ENCODE measurements around the gene DNAI4.

The DNAI4 gene

DNA sequence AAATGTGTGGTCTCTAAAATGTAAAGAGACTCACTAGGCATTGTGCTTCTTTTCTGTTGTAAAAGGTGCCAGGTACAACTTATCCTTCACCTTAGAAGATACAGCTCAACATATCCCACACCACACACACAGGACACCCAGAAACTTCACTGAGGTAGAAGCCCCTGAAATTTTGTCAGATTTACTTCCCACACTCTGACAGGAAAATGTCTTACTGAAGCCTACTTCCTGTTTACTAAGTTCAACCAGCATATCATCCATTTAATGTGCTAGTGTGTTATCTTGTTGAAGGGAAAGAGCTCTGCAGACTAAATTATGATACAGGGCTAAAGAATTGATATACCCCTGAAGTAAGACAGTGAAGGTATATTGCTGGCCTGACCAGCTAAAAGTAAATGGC lies 83.7 kb downstream of the DNAI4 start:
- TF ChIP-seq, protein P1, sequence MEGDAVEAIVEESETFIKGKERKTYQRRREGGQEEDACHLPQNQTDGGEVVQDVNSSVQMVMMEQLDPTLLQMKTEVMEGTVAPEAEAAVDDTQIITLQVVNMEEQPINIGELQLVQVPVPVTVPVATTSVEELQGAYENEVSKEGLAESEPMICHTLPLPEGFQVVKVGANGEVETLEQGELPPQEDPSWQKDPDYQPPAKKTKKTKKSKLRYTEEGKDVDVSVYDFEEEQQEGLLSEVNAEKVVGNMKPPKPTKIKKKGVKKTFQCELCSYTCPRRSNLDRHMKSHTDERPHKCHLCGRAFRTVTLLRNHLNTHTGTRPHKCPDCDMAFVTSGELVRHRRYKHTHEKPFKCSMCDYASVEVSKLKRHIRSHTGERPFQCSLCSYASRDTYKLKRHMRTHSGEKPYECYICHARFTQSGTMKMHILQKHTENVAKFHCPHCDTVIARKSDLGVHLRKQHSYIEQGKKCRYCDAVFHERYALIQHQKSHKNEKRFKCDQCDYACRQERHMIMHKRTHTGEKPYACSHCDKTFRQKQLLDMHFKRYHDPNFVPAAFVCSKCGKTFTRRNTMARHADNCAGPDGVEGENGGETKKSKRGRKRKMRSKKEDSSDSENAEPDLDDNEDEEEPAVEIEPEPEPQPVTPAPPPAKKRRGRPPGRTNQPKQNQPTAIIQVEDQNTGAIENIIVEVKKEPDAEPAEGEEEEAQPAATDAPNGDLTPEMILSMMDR (IDR thresholded peaks at IDR 0.05; ENCODE audit: control insufficient read depth, extremely low read depth, insufficient read depth), result no peak
- no peak for DNase-seq (ENCODE audit: low read depth)

DNA sequence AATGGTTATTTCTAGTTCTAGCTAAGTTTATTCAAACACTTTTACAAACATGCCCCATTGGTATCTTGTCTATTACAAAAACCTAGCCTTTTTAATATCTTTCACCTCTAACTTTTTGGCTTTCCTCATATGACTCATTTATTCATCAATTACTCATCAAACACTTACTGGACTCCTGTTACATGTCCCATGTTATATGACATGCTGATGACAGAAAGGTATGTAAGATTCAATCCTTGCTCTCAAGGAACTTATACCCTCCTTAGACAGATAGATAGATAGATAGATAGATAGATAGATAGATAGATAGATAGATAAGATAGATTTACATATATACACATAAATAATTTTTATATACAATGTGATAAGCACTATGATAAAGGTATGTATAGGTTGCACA lies 89.7 kb downstream of the DNAI4 start:
- TF ChIP-seq, protein P1 (IDR thresholded peaks at IDR 0.05; ENCODE audit: control insufficient read depth, extremely low read depth, insufficient read depth), result no peak
- DNase-seq (ENCODE audit: low read depth), result no peak
- H3K4me3 ChIP-seq (ENCODE audit: low read depth, low read length), result no peak overlapping the region

More for the DNA sequence above, 83.7 kb downstream of the DNAI4 start:
- H3K4me3 ChIP-seq (ENCODE audit: low read depth, low read length), result no peak overlapping the region

DNA sequence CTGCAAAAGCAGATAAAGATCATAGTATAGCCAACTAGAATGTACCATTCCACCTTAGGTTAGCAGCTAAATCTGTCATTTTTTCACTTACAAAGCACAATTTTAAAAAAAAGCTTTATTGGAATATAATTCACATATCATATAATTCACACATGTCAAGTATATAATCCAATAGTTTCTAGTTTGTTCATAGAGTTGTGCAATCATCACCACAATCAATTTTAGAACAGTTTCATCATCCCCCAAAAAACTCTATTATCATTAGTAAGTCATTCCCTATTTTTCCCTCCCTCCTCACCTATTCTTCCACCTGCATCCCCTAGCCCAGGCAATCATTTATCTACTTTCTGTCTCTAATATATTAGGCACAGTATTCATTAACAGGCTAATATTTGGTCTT lies 91.5 kb downstream of the DNAI4 start:
- no peak for DNase-seq (ENCODE audit: low read depth)
- H3K4me3 ChIP-seq (ENCODE audit: low read depth, low read length), result no peak overlapping the region
- TF ChIP-seq, protein P1 (IDR thresholded peaks at IDR 0.05; ENCODE audit: control insufficient read depth, extremely low read depth, insufficient read depth), result no peak

DNA sequence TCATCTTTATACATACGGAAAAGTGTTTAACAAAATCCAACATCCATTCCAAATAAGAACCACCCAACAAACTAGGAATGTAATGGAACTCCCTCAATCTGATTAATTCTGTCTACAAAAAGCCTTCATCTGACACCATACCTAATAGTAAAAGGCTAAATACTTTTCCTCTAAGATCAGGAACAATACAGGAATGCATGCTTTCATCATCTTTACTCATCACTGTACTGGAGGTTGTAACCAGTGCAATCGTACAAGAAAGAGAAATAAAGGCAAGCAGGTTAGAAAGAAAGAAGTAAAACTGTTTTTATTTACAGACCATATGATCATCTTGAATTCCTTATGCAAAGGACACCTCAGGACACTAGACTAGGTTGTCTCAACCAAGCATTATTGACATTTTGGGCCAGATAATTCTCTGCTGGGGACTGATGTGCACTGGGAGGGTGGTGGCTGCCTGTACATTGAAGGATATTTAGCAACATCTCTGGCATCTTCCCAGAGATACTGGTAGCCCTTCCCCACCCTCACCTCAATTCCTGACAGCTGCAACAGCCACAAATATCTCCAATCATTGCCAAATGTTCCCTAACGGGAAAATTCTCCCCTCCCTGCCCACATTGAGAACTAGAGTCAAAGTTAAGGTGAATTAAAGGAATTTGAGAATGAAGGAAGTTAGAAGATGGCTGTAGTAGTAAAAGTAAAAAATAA lies 93.0 kb downstream of the DNAI4 start:
- H3K4me3 ChIP-seq (ENCODE audit: low read depth, low read length), result no peak overlapping the region
- TF ChIP-seq, protein P1 (IDR thresholded peaks at IDR 0.05; ENCODE audit: control insufficient read depth, extremely low read depth, insufficient read depth), result no peak
- DNase-seq (ENCODE audit: low read depth), result no peak

DNA sequence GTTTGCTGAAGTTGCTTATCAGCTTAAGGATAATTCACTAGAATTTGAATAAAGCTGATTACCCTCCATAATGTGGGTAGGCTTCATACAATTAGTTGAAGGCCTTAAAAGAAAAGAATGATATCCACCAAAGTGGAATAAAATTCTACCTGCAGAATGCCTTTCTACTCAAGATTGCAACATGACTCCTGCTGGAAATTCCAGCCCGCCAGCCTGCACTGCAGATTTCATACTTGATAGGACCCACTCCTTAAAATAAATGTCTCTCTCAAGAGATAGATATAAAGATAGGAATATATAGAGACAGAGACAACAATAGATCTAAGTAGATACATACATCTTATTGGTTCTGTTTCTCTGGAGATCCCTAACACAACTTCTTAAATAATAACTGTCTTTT lies 99.9 kb downstream of the DNAI4 start:
- TF ChIP-seq, protein P1 (IDR thresholded peaks at IDR 0.05; ENCODE audit: control insufficient read depth, extremely low read depth, insufficient read depth), result no peak

DNA sequence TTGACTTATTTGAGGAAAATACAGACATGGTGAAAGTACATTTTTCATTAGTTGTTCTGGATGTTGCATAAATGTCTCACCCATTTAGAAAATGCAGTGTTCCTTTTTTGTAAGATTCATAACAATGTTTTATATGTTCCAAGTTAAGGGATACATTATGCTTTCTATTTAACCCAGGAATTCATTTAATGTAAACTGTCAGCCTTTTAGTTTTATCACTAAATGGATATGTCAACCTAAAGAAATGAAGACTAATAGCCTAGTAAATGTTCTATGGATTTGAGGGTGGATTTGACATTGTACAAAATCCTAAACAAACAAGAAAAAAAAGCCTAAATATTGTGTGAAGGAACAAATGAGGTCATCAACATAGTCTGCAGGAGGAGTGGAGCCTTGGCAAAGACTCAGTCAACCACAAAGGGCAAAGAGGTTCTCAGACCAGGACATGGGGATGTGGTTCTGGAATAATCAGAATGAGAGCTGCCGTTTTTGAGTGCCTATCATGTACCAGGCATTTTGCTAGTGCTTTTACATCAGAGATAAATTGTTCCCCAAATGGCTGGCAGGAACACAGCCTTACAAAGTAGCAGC lies 114.8 kb downstream of the DNAI4 start:
- DNase-seq (ENCODE audit: low read depth), result no peak
- TF ChIP-seq, protein P1 (IDR thresholded peaks at IDR 0.05; ENCODE audit: control insufficient read depth, extremely low read depth, insufficient read depth), result no peak

More for the DNA sequence above, 99.9 kb downstream of the DNAI4 start:
- DNase-seq (ENCODE audit: low read depth), result no peak
- no peak overlapping the region for H3K4me3 ChIP-seq (ENCODE audit: low read depth, low read length)

More for the DNA sequence above, 114.8 kb downstream of the DNAI4 start:
- H3K4me3 ChIP-seq (ENCODE audit: low read depth, low read length), result no peak overlapping the region
